PFSK-1 (cell line): ENCODE results near the gene COL9A2.

Source experiments
- POLR2AphosphoS5 ChIP-seq: IDR thresholded peaks from 2 replicates; pipeline ENCODE4 v1.6.1; 2012; ENCODE audit warnings: low read depth, mild to moderate bottlenecking, control low read depth, low read length, moderate library complexity
- SIN3A ChIP-seq: IDR thresholded peaks from 2 replicates; pipeline ENCODE4 v1.6.1; 2012; ENCODE audit warnings: mild to moderate bottlenecking, low read length, moderate library complexity, borderline replicate concordance; ENCODE audit not compliant: insufficient read depth
- TAF1 ChIP-seq: IDR thresholded peaks from 2 replicates; pipeline ENCODE4 v1.6.1; 2012; ENCODE audit warnings: low read length, control low read depth, borderline replicate concordance; ENCODE audit not compliant: insufficient read depth

- TF ChIP-seq TAF1, result no peak
- TF ChIP-seq SIN3A, result no peak
- TF ChIP-seq POLR2AphosphoS5, result no peak
Measured at GRCh38 chr1:40315239-40315794, 1.8 kb downstream of the COL9A2 start.
